Endothelial cell (in vitro differentiated cells): Measurements from ENCODE around the gene ERO1B. TPM values are rescaled to one million over a fixed set of nuclear protein-coding genes. Genes with fewer than 3 reads are reported as not detected.

Experiments used
- DNase-seq: peaks from one replicate; pipeline ENCODE4 v3.0.0; 2021; ENCODE audit warnings: low spot score
- H3K27ac Mint-ChIP-seq: one replicate; pipeline ENCODE4 v1.8.0; 2021; ENCODE audit warnings: mixed read lengths, inconsistent platforms; ENCODE audit not compliant: unreplicated experiment
- H3K27me3 Mint-ChIP-seq: one replicate; pipeline ENCODE4 v1.8.0; 2021; ENCODE audit warnings: mild to moderate bottlenecking, moderate library complexity, mixed read lengths, inconsistent platforms; ENCODE audit not compliant: unreplicated experiment
- H3K36me3 Mint-ChIP-seq: one replicate; pipeline ENCODE4 v1.8.0; 2021; ENCODE audit warnings: mild to moderate bottlenecking, low read depth, mixed read lengths, inconsistent platforms; ENCODE audit not compliant: unreplicated experiment
- H3K4me1 Mint-ChIP-seq: one replicate; pipeline ENCODE4 v1.8.0; 2021; ENCODE audit warnings: mild to moderate bottlenecking, mixed read lengths, inconsistent platforms; ENCODE audit not compliant: unreplicated experiment
- H3K4me3 Mint-ChIP-seq: one replicate; pipeline ENCODE4 v1.8.0; 2021; ENCODE audit warnings: mild to moderate bottlenecking, mixed read lengths, inconsistent platforms; ENCODE audit not compliant: unreplicated experiment
- H3K9me3 Mint-ChIP-seq: one replicate; pipeline ENCODE4 v1.8.0; 2021; ENCODE audit warnings: mixed read lengths, inconsistent platforms; ENCODE audit not compliant: unreplicated experiment
- CTCF ChIP-seq: fragments of 200-600 bp; sonication (generic); IDR thresholded peaks from one replicate; pipeline ENCODE4 v1.5.0; 2021; ENCODE audit warnings: antibody characterized with exemption; ENCODE audit not compliant: unreplicated experiment
- total RNA-seq: library from RNA; stranded (reverse); fragmentation: NEBNext Ultra II Directional; extraction: Animal tissue kit (Norgen Biotek cat#: 25700); gene quantifications from one replicate; pipeline ENCODE4 v1.2.1, GENCODE V29; 2021; ENCODE audit not compliant: unreplicated experiment

The ERO1B gene
- total RNA-seq, 1 donor from 2014 or later, result 6.8 TPM

- no peaks in the 10 kb centered on the region for H3K36me3 Mint-ChIP-seq
- H3K4me3 Mint-ChIP-seq, result no peak overlapping the region
- no peak overlapping the region for H3K27ac Mint-ChIP-seq
- H3K27me3 Mint-ChIP-seq, result peaks cover 1% of the 10 kb centered on the region
- no peaks in the 10 kb centered on the region for H3K4me1 Mint-ChIP-seq
- DNase-seq, result no peak
- H3K9me3 Mint-ChIP-seq, result no peaks in the 10 kb centered on the region
- TF ChIP-seq CTCF, result peak; percentile 26
These were observed 25.7 kb upstream of the ERO1B start for GRCh38 chr1:236307435-236307834.

- Mint-ChIP-seq H3K27ac (no peak overlapping the region), H3K4me1 (no peaks in the 10 kb centered on the region), H3K9me3 (no peaks in the 10 kb centered on the region), H3K36me3 (no peaks in the 10 kb centered on the region), H3K4me3 (no peak overlapping the region), H3K27me3 (peaks cover 1% of the 10 kb centered on the region)
- no peak for DNase-seq
- TF ChIP-seq CTCF, result no peak
These were observed 22.9 kb upstream of the ERO1B start for GRCh38 chr1:236304682-236305081.

- no peak for TF ChIP-seq CTCF
- Mint-ChIP-seq H3K36me3 (no peaks in the 10 kb centered on the region), H3K4me1 (no peaks in the 10 kb centered on the region), H3K4me3 (no peak overlapping the region), H3K9me3 (no peaks in the 10 kb centered on the region), H3K27ac (no peak overlapping the region), H3K27me3 (no peaks in the 10 kb centered on the region)
- DNase-seq, result no peak
These were observed 21.9 kb upstream of the ERO1B start for GRCh38 chr1:236303675-236304074.

GRCh38 chr1:236302941-236303340 lies 21.2 kb upstream of the ERO1B start:
- Mint-ChIP-seq H3K4me1 (no peaks in the 10 kb centered on the region), H3K9me3 (no peaks in the 10 kb centered on the region), H3K36me3 (no peaks in the 10 kb centered on the region), H3K27ac (no peak overlapping the region), H3K4me3 (no peak overlapping the region), H3K27me3 (no peaks in the 10 kb centered on the region)
- TF ChIP-seq CTCF, result no peak
- DNase-seq, result no peak

GRCh38 chr1:236301958-236302335 lies 20.2 kb upstream of the ERO1B start:
- no peak overlapping the region for H3K27ac Mint-ChIP-seq
- TF ChIP-seq CTCF, result no peak
- no peak overlapping the region for H3K4me3 Mint-ChIP-seq
- no peaks in the 10 kb centered on the region for H3K27me3 Mint-ChIP-seq
- no peak for DNase-seq
- H3K9me3 Mint-ChIP-seq, result no peaks in the 10 kb centered on the region
- no peaks in the 10 kb centered on the region for H3K4me1 Mint-ChIP-seq
- H3K36me3 Mint-ChIP-seq, result no peaks in the 10 kb centered on the region
